Measurements from ENCODE around the gene SUSD3.
"Not testable (repeated sequence)": the region's sequence is repeated elsewhere in the genome, so short reads cannot be mapped to it uniquely, and the experiment has no call there.

The SUSD3 gene

DNA sequence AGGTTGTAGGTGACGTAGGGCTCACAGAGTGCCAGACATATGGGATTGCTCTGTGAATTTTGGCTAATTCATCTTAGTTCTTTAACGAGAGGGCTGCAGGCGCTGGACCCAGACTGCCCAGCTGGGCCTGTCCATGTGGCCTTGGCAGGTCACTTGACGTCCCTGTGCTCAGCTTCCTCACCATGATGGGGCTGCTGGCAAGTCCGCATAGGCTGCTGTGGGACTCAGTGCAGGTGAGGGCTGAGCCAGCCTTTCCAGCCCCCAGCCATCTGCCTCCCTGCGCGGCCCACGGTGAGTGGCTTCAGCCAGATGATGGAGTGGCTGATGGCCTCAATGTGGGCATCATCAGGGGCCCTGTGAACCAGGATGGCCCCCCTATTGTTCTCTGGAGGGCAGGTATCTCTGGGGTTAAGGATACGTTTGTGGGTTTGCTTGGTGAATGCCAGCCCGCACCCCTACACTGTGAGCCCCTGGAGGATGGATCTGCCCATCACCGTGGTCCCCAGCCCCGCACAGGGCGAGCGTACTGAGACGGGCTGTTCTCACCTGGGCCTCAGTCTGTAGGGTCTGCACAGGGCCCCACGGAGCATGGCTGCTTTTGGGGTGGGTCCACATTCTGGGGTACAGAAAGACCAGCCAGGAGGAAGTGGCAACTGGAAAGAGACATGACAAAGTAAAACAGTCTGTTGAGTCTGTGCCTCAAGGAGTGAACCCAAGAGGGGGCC lies 41.2 kb downstream of the SUSD3 start:
- no peak overlapping the region for H3K4me3 ChIP-seq (replicated peaks; ENCODE audit: low read depth, low read length)
- no peak for DNase-seq (ENCODE audit: low read depth)
- TF ChIP-seq, protein P1, sequence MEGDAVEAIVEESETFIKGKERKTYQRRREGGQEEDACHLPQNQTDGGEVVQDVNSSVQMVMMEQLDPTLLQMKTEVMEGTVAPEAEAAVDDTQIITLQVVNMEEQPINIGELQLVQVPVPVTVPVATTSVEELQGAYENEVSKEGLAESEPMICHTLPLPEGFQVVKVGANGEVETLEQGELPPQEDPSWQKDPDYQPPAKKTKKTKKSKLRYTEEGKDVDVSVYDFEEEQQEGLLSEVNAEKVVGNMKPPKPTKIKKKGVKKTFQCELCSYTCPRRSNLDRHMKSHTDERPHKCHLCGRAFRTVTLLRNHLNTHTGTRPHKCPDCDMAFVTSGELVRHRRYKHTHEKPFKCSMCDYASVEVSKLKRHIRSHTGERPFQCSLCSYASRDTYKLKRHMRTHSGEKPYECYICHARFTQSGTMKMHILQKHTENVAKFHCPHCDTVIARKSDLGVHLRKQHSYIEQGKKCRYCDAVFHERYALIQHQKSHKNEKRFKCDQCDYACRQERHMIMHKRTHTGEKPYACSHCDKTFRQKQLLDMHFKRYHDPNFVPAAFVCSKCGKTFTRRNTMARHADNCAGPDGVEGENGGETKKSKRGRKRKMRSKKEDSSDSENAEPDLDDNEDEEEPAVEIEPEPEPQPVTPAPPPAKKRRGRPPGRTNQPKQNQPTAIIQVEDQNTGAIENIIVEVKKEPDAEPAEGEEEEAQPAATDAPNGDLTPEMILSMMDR (IDR thresholded peaks at IDR 0.05; ENCODE audit: low read length, missing control alignments) = no peak

DNA sequence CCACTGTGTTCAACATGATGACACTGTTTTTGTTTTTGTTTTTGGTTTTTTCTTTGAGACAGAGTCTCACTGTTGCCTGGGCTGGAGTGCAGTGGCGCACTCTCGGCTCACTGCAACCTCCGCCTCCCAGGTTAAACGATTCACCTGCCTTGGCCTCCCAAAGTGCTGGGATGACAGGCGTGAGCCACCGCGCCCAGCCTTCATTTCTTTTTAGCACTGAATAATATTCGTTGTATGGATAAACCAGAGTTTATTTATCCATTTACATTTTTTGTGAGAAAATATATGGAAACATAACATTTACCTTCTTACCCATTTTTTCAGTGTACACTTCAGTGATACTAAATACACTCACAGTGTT lies 41.8 kb downstream of the SUSD3 start:
- DNase-seq (ENCODE audit: low read depth) = no peak

DNA sequence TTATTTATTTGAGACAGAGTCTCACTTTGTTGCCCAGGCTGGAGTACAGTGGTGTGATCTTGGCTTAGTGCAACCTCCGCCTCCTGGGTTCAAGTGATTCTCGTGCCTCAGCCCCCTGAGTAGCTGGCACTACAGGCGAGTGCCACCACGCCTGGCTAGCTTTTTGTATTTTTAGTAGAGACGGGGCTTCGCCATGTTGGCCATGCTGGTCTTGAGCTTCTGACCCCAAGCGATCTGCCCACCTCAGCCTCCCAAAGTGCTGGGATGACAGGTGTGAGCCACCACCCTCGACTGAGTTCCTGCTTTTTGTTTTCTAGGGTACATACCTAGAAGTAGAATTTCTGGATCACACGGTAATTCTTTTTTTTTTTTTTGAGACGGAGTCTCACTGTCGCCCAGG lies 42.6 kb downstream of the SUSD3 start:
- not testable (repeated sequence) for DNase-seq (ENCODE audit: low read depth); H3K4me3 ChIP-seq (replicated peaks; ENCODE audit: low read depth, low read length)

More for the DNA sequence above, 41.8 kb downstream of the SUSD3 start:
- H3K4me3 ChIP-seq (replicated peaks; ENCODE audit: low read depth, low read length) = no peak overlapping the region
- TF ChIP-seq, protein P1 (IDR thresholded peaks at IDR 0.05; ENCODE audit: low read length, missing control alignments) = no peak

DNA sequence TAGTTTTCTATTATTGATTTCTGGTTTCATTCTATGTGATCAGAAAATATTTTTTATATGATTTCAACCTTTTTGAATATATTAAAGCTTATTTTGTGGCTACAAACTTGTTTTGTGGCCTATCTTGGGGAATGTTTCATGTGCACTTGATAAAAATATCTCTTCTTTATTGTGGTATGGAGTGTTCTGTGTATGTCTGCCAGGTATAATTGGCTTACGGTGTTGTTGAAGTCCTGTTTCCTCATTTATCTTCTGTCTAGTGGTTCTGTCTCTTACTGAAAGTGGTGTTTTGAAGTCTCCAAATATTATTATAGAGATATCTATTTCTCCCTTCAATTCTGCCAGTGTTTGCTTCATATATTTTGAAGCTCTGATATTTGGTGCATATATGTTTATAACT lies 47.1 kb downstream of the SUSD3 start:
- no peak for DNase-seq (ENCODE audit: low read depth)
- no peak overlapping the region for H3K4me3 ChIP-seq (replicated peaks; ENCODE audit: low read depth, low read length)
- TF ChIP-seq, protein P1 (IDR thresholded peaks at IDR 0.05; ENCODE audit: low read length, missing control alignments) = no peak

DNA sequence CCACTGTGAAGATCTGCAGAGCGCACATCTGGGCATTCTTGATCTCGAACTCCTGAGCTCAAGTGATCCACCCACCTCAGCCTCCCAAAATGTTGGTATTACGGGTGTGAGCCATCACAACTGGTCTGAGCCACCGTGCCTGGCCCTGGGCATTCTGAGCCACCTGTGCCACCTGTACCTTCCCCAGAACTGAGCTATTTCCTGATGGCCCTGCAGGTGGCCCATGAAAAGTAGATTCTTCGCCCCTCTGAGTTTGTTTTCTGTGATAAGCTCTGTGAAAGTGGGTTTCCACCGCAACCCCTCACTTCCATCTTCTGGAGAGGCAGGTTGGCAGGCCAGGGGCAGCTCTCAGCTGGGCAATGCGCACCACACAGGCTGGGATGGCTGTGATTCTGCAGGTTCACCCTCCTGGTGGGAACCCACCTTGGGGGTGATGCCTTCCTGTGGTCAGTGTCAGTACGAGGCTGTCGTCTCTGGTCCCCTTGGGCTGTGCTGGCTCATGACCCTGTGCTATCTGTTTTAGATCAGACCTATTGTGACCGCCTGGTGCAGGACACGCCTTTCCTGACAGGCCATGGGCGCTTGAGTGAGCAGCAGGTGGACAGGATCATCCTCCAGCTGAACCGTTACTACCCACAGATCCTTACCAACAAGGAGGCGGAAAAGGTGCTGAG lies 48.8 kb downstream of the SUSD3 start:
- TF ChIP-seq, protein P1 (IDR thresholded peaks at IDR 0.05; ENCODE audit: low read length, missing control alignments) = no peak
- DNase-seq (ENCODE audit: low read depth) = no peak
- H3K4me3 ChIP-seq (replicated peaks; ENCODE audit: low read depth, low read length) = no peak overlapping the region

DNA sequence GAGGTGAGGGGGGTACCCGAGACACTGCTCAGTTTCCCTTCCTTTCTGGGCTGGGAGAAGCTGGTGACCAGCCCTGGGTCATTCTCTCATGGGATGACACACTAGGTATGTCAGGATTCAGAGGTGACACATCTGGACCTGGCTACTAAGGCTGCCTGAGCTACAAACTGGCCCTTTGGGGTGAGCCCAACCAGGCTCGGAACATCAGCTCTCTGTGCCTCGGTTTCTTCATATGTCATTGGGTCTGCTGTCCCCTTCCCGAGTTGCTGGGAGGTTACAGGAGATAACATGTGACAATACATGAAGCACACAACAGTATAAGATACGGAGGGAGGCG lies 49.3 kb downstream of the SUSD3 start:
- H3K4me3 ChIP-seq (replicated peaks; ENCODE audit: low read depth, low read length) = no peak overlapping the region
- TF ChIP-seq, protein P1 (IDR thresholded peaks at IDR 0.05; ENCODE audit: low read length, missing control alignments) = no peak
- no peak for DNase-seq (ENCODE audit: low read depth)

DNA sequence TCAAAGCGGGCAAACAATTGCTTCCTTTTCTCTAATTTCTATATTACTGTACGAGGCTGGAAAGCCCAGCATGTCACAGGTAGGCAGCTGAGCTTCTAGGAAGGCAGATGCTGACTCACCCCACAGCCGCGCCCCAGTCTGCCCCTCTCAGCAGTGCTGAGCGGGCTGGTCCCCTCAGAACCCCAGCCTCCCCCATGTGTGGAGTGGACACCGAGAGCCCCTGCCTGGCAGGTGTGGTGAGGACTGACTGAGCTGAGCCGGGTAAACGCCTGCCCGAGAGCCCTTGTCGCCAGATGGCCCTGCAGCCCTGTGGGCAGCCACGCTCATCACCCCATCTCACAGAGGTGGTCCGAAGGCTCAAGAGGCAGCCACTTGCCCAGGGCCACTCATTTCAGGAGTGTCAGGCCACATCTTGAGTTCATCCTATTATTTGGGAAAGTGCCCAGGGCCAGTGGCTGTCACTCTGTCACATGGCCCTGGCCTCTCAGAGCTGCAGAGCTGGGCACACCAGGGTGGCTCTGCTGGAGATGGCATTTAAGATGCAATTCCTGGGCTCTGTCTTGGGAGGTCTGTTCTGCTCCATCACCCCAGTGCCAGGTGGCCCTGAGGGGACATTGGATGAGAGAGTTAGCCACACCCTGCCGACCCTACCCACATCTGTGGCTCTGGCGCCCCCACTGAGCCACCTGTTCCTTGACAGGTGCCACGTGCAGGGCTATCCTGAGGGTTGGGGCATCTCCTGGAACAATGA lies 50.0 kb downstream of the SUSD3 start:
- DNase-seq (ENCODE audit: low read depth) = no peak
- TF ChIP-seq, protein P1 (IDR thresholded peaks at IDR 0.05; ENCODE audit: low read length, missing control alignments) = no peak
- no peak overlapping the region for H3K4me3 ChIP-seq (replicated peaks; ENCODE audit: low read depth, low read length)

All from fibroblast of pulmonary artery (primary cell).